ENCODE data around the gene DCBLD1.

The DCBLD1 gene

DNA sequence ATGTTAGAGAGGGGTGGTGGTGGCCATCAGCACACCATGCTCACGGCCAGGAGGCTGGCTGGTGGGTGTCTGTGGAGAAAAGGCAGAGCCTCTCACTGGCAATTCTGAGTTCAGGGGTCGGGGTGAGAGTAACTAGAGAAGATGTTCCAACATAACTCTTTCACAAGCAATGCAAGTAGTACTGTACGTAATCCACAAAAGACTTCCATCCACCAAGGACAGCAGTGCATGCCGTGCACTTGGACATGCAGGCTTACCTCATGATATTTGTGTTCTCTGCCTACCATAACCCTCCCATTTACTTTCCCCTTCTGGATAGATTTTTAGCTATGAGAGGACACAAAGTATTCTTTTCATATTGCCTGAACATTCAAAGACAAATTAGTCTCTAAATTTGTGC, 51.3 kb downstream of the DCBLD1 start:
- DNase-seq (ENCODE audit: insufficient read length, low spot score) (no peak), FAIRE-seq (no peak)
- no peak for TF ChIP-seq POLR2A (IDR thresholded peaks at IDR 0.05; ENCODE audit: low read depth, low read length)

DNA sequence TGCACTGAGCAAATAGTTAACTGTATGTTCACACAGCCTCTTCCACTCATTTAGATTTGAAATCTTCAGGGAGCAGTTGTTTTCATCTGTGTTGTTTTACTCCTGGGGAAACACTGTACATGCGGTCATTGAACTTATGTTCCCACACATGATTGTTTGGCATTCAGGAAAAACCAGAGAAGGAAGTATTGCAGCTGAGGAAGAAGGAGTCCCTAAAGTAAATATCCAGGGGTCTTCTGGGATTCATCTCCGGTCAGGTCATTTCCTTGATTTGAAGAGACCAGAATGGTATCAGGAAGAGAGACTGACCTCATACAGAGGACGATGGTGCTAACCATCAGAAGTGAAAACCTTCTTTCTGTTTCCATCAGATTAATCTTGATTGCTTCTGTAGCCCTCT, 52.5 kb downstream of the DCBLD1 start:
- DNase-seq (ENCODE audit: insufficient read length, low spot score) (no peak), FAIRE-seq (no peak)
- TF ChIP-seq SPI1 (IDR thresholded peaks at IDR 0.05; ENCODE audit: low read depth, low read length), result no peak
- no peak for TF ChIP-seq POU2F2 (IDR thresholded peaks at IDR 0.05; ENCODE audit: low read depth, low read length)
- no peak for TF ChIP-seq PAX5 (IDR thresholded peaks at IDR 0.05; ENCODE audit: insufficient read depth, low read length, severe bottlenecking)

- TF ChIP-seq POLR2A (IDR thresholded peaks at IDR 0.05; ENCODE audit: low read depth, low read length), result no peak
- TF ChIP-seq SPI1 (IDR thresholded peaks at IDR 0.05; ENCODE audit: low read depth, low read length), result no peak
- TF ChIP-seq TAF1 (IDR thresholded peaks at IDR 0.05; ENCODE audit: low read depth, low read length), result no peak
- TF ChIP-seq POLR2AphosphoS5 (IDR thresholded peaks at IDR 0.05; ENCODE audit: low read depth, low read length), result no peak
- no peak for TF ChIP-seq PAX5 (IDR thresholded peaks at IDR 0.05; ENCODE audit: insufficient read depth, low read length, severe bottlenecking)
- TF ChIP-seq POU2F2 (IDR thresholded peaks at IDR 0.05; ENCODE audit: low read depth, low read length), result no peak
- FAIRE-seq, result no peak
- no peak for DNase-seq (ENCODE audit: insufficient read length, low spot score)
Measured at GRCh38 chr6:117536317-117536716, 53.8 kb downstream of the DCBLD1 start.

DNA sequence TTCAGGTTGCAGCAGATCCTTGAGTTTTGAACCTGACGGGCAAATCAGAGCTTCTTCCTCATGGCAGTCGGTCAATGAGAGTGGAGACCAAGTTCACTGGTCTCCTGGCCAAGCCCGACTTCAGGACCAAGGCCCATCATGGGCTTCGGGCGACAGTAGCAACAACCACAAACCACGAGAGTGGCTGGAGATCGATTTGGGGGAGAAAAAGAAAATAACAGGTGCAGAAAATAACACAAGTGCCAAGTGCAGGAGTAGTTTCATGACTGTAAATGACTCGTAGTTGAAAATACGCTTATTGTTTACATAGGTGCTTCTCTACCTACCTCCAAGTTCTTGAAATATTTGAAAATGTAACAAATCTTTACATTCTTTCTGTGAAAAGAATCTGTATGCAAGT, 56.1 kb downstream of the DCBLD1 start:
- TF ChIP-seq POU2F2 (IDR thresholded peaks at IDR 0.05; ENCODE audit: low read depth, low read length) (no peak), PAX5 (IDR thresholded peaks at IDR 0.05; ENCODE audit: insufficient read depth, low read length, severe bottlenecking) (no peak), TAF1 (IDR thresholded peaks at IDR 0.05; ENCODE audit: low read depth, low read length) (no peak), POLR2A (IDR thresholded peaks at IDR 0.05; ENCODE audit: low read depth, low read length) (no peak), SPI1 (IDR thresholded peaks at IDR 0.05; ENCODE audit: low read depth, low read length) (no peak), POLR2AphosphoS5 (IDR thresholded peaks at IDR 0.05; ENCODE audit: low read depth, low read length) (no peak)
- FAIRE-seq, result peak; percentile 35
- DNase-seq (ENCODE audit: insufficient read length, low spot score), result no peak

DNA sequence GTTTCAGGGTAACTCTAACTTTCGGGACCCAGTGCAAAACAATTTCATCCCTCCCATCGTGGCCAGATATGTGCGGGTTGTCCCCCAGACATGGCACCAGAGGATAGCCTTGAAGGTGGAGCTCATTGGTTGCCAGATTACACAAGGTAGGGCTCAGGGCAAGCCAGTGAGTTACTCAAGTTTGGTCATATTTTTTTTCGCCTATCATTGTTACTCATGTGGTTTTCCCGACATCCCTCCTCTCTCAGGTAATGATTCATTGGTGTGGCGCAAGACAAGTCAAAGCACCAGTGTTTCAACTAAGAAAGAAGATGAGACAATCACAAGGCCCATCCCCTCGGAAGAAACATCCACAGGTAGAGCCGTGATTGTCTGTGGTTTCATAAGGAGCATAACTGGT, 58.2 kb downstream of the DCBLD1 start:
- TF ChIP-seq POU2F2 (IDR thresholded peaks at IDR 0.05; ENCODE audit: low read depth, low read length) (no peak), POLR2AphosphoS5 (IDR thresholded peaks at IDR 0.05; ENCODE audit: low read depth, low read length) (no peak), PAX5 (IDR thresholded peaks at IDR 0.05; ENCODE audit: insufficient read depth, low read length, severe bottlenecking) (no peak), SPI1 (IDR thresholded peaks at IDR 0.05; ENCODE audit: low read depth, low read length) (no peak), TAF1 (IDR thresholded peaks at IDR 0.05; ENCODE audit: low read depth, low read length) (no peak)
- no peak for FAIRE-seq
- no peak for DNase-seq (ENCODE audit: insufficient read length, low spot score)

DNA sequence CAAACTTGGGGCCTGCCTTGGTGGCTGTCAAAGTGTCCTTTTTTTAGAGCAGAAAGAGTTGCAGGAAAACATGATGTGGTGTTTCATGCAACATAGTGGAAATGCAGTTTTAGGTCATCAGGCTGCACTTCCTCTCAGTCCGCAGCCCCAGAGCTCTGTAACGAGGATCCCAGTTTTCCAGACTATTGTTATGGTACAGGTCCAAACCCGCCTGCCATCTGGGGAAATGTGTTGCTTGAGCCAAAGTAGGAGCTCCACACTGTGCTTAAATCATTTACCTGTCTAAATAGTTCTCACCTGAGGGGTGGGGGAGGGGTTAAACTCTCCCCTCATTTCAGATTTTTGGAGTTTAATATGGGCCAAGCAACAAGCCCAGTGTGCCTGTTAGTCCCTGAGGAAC, 60.0 kb downstream of the DCBLD1 start:
- DNase-seq (ENCODE audit: insufficient read length, low spot score) (no peak), FAIRE-seq (no peak)
- TF ChIP-seq PAX5 (IDR thresholded peaks at IDR 0.05; ENCODE audit: insufficient read depth, low read length, severe bottlenecking) (no peak), POU2F2 (IDR thresholded peaks at IDR 0.05; ENCODE audit: low read depth, low read length) (no peak), SPI1 (IDR thresholded peaks at IDR 0.05; ENCODE audit: low read depth, low read length) (no peak), POLR2AphosphoS5 (IDR thresholded peaks at IDR 0.05; ENCODE audit: low read depth, low read length) (no peak), POLR2A (IDR thresholded peaks at IDR 0.05; ENCODE audit: low read depth, low read length) (no peak)

DNA sequence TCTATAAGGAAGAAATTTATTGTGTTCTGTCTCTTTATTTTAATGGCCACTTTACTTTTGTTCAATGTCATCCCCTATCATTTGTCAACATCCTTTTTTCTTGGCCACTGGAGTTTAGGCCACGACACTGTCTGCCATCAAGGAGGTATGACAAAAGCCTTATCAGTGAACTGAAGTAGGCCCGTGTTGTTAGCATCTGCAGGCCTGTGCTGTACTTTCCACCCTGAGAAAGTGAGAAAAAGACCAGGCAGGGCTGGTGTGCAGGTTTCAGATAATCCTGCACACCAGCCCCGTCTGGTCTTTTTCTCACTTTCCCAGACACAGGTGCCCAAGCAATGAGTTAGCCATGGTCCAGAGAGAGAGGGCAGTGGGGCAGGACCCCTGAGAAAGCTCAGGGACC, 62.2 kb downstream of the DCBLD1 start:
- FAIRE-seq (no peak), DNase-seq (ENCODE audit: insufficient read length, low spot score) (no peak)
- TF ChIP-seq POLR2AphosphoS5 (IDR thresholded peaks at IDR 0.05; ENCODE audit: low read depth, low read length), result no peak
- no peak for TF ChIP-seq POLR2A (IDR thresholded peaks at IDR 0.05; ENCODE audit: low read depth, low read length)
- TF ChIP-seq POU2F2 (IDR thresholded peaks at IDR 0.05; ENCODE audit: low read depth, low read length), result no peak
- no peak for TF ChIP-seq SPI1 (IDR thresholded peaks at IDR 0.05; ENCODE audit: low read depth, low read length)
- TF ChIP-seq TAF1 (IDR thresholded peaks at IDR 0.05; ENCODE audit: low read depth, low read length), result no peak
- no peak for TF ChIP-seq PAX5 (IDR thresholded peaks at IDR 0.05; ENCODE audit: insufficient read depth, low read length, severe bottlenecking)

DNA sequence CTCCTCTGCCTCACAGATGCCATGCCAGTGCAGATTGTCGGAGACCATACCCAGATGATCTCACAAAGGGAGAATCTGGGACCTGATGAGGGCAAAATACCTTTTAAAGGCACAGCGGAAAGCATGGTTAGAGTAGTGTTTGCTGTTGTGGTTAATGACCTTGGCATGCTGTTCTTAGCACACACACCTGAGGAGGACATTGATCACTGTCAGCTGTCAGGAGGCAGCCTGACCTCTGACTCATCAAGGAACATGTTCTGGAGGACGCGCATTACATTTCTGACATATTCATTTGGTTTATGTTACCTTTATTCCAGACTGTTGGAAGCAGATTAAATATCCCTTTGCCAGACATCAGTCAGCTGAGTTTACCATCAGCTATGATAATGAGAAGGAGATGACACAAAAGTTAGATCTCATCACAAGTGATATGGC, 62.7 kb downstream of the DCBLD1 start:
- TF ChIP-seq SPI1 (IDR thresholded peaks at IDR 0.05; ENCODE audit: low read depth, low read length) (no peak), POLR2AphosphoS5 (IDR thresholded peaks at IDR 0.05; ENCODE audit: low read depth, low read length) (no peak), TAF1 (IDR thresholded peaks at IDR 0.05; ENCODE audit: low read depth, low read length) (no peak), POU2F2 (IDR thresholded peaks at IDR 0.05; ENCODE audit: low read depth, low read length) (no peak), PAX5 (IDR thresholded peaks at IDR 0.05; ENCODE audit: insufficient read depth, low read length, severe bottlenecking) (no peak), POLR2A (IDR thresholded peaks at IDR 0.05; ENCODE audit: low read depth, low read length) (no peak)
- no peak for DNase-seq (ENCODE audit: insufficient read length, low spot score)
- FAIRE-seq, result no peak

GRCh38 chr6:117546674-117547073, 64.2 kb downstream of the DCBLD1 start:
- no peak for TF ChIP-seq POLR2A (IDR thresholded peaks at IDR 0.05; ENCODE audit: low read depth, low read length)
- TF ChIP-seq PAX5 (IDR thresholded peaks at IDR 0.05; ENCODE audit: insufficient read depth, low read length, severe bottlenecking), result no peak
- no peak for TF ChIP-seq POU2F2 (IDR thresholded peaks at IDR 0.05; ENCODE audit: low read depth, low read length)
- TF ChIP-seq SPI1 (IDR thresholded peaks at IDR 0.05; ENCODE audit: low read depth, low read length), result no peak
- TF ChIP-seq POLR2AphosphoS5 (IDR thresholded peaks at IDR 0.05; ENCODE audit: low read depth, low read length), result no peak
- no peak for TF ChIP-seq TAF1 (IDR thresholded peaks at IDR 0.05; ENCODE audit: low read depth, low read length)
- DNase-seq (ENCODE audit: insufficient read length, low spot score) (no peak), FAIRE-seq (no peak)

DNA sequence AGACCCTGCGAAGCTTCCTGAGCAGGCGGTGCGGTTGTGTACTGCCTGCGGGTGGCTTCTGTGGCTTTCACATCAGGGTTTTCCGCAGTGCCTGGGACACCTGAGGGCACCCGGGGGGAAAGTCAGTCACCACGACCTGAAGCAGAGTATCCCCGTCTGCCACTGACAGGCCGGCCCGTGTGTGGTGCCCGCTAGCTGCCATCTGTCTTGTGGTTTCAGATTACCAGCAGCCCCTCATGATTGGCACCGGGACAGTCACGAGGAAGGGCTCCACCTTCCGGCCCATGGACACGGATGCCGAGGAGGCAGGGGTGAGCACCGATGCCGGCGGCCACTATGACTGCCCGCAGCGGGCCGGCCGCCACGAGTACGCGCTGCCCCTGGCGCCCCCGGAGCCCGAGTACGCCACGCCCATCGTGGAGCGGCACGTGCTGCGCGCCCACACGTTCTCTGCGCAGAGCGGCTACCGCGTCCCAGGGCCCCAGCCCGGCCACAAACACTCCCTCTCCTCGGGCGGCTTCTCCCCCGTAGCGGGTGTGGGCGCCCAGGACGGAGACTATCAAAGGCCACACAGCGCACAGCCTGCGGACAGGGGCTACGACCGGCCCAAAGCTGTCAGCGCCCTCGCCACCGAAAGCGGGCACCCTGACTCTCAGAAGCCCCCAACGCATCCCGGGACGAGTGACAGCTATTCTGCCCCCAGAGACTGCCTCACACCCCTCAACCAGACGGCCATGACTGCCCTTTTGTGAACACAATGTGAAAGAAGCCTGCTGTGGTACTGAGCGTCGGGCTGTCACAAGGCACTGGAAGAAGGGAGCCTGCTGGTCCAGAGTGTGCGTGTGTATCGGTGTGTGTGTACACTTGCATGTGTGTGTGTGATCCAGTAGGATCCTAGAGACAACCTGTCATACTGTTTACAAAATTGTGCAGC, 65.5 kb downstream of the DCBLD1 start:
- no peak for TF ChIP-seq POLR2A (IDR thresholded peaks at IDR 0.05; ENCODE audit: low read depth, low read length)
- no peak for TF ChIP-seq SPI1 (IDR thresholded peaks at IDR 0.05; ENCODE audit: low read depth, low read length)
- TF ChIP-seq TAF1 (IDR thresholded peaks at IDR 0.05; ENCODE audit: low read depth, low read length), result no peak
- no peak for TF ChIP-seq POU2F2 (IDR thresholded peaks at IDR 0.05; ENCODE audit: low read depth, low read length)
- TF ChIP-seq PAX5 (IDR thresholded peaks at IDR 0.05; ENCODE audit: insufficient read depth, low read length, severe bottlenecking), result no peak
- no peak for TF ChIP-seq POLR2AphosphoS5 (IDR thresholded peaks at IDR 0.05; ENCODE audit: low read depth, low read length)
- no peak for DNase-seq (ENCODE audit: insufficient read length, low spot score)
- no peak for FAIRE-seq

Data from GM12891 (cell line).